GM12878 (cell line): ENCODE results near the gene DNAAF2. TPM values are rescaled to one million over a fixed set of nuclear protein-coding genes. Genes with fewer than 3 reads are reported as not detected.

Experiments
- CBX5 ChIP-seq: sonication (generic); IDR thresholded peaks from 2 replicates; pipeline ENCODE4 v1.6.1; 2016; ENCODE audit warnings: low read depth, moderate library complexity, mild to moderate bottlenecking, inconsistent platforms
- CHD1 ChIP-seq: IDR thresholded peaks from 2 replicates; pipeline ENCODE4 v1.6.1; 2012; ENCODE audit warnings: low read depth, low read length, improper control_type of control experiment
- FOXK2 ChIP-seq: fragments of 450-650 bp; IDR thresholded peaks from 2 replicates; pipeline ENCODE4 v1.6.1; 2017; ENCODE audit warnings: mild to moderate bottlenecking, moderate library complexity
- IRF4 ChIP-seq: IDR thresholded peaks from 2 replicates; pipeline ENCODE4 v1.6.1; 2011; ENCODE audit warnings: low read depth, low read length
- PML ChIP-seq: IDR thresholded peaks from 2 replicates; pipeline ENCODE4 v1.6.1; 2012; ENCODE audit warnings: low read length, inconsistent platforms
- RBBP5 ChIP-seq: fragments of 200-600 bp; sonication (generic); conservative IDR thresholded peaks from 2 replicates; pipeline ENCODE4 v1.6.1; 2016
- SKIL ChIP-seq: fragments of 450-650 bp; IDR thresholded peaks from 2 replicates; pipeline ENCODE4 v1.6.1; 2017; ENCODE audit warnings: mild to moderate bottlenecking, low read depth, inconsistent platforms; ENCODE audit not compliant: poor library complexity, severe bottlenecking
- SREBF2 ChIP-seq: IDR thresholded peaks from 2 replicates; pipeline ENCODE4 v1.6.1; 2012; ENCODE audit warnings: mild to moderate bottlenecking, low read length
- SUPT20H ChIP-seq: IDR thresholded peaks from 2 replicates; pipeline ENCODE4 v1.6.1; 2011; ENCODE audit warnings: low read depth, mild to moderate bottlenecking, low read length, moderate library complexity, borderline replicate concordance; ENCODE audit not compliant: control insufficient read depth
- USF2 ChIP-seq: IDR thresholded peaks from 2 replicates; pipeline ENCODE4 v1.6.1; 2011; ENCODE audit warnings: low read depth, low read length, improper control_type of control experiment, borderline replicate concordance
- polyA plus RNA-seq, 11 experiments: library from polyadenylated mRNA; depleted of rRNA in 4 of 11; unstranded in 6 of 11; stranded (reverse) in 5 of 11; fragments of >200 nt; fragmentation: Nextera tagmentation in 4 of 11; fragmentation: Illumina TruSeq in 1 of 11; extraction: Ambion mirVana in 4 of 11; extraction: Trizol in 1 of 11; gene quantifications; 1 replicate in 1 of 11; 2 replicates in 10 of 11; pipeline versions ENCODE4 v1.2.1 to v1.2.3, GENCODE V29; 2011 to 2016; ENCODE audit warnings: inconsistent platforms in 2 of 11, missing spikeins in 2 of 11, low read depth in 1 of 11
- total RNA-seq, 4 experiments: library from RNA; depleted of rRNA in 3 of 4; stranded (reverse); fragments of >200 nt in 3 of 4; fragmentation: Illumina TruSeq in 1 of 4; extraction: Trizol in 1 of 4; gene quantifications; 2 replicates each; pipeline versions ENCODE4 v1.2.1 to v1.2.3, GENCODE V29; 2013 to 2021
- TF ChIP-seq, protein P1 (sequence below): IDR thresholded peaks from 2 replicates; pipeline ENCODE4 v1.6.1; 2011; ENCODE audit warnings: borderline replicate concordance, low read depth, mild to moderate bottlenecking, moderate library complexity, low read length; ENCODE audit not compliant: insufficient read depth, poor library complexity, severe bottlenecking

Gene DNAAF2
- total and polyA plus RNA-seq, 10 of the 15 experiments (the other 5 are each of a cell fraction or from before 2014, with no cell fraction given), result 5.7 to 24.7 (median 10.8) TPM

- TF ChIP-seq, protein P1, sequence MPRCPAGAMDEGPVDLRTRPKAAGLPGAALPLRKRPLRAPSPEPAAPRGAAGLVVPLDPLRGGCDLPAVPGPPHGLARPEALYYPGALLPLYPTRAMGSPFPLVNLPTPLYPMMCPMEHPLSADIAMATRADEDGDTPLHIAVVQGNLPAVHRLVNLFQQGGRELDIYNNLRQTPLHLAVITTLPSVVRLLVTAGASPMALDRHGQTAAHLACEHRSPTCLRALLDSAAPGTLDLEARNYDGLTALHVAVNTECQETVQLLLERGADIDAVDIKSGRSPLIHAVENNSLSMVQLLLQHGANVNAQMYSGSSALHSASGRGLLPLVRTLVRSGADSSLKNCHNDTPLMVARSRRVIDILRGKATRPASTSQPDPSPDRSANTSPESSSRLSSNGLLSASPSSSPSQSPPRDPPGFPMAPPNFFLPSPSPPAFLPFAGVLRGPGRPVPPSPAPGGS, result no peak
- TF ChIP-seq USF2, result no peak
- TF ChIP-seq RBBP5, result no peak
- TF ChIP-seq IRF4, result no peak
- no peak for TF ChIP-seq SREBF2
- no peak for TF ChIP-seq CBX5
- no peak for TF ChIP-seq FOXK2
- no peak; the same call in 1 of the 2 replicates for TF ChIP-seq PML
- TF ChIP-seq SUPT20H, result no peak
- no peak for TF ChIP-seq SKIL
- no peak for TF ChIP-seq CHD1
Measured at GRCh38 chr14:49623387-49623786, 11.7 kb downstream of the DNAAF2 start (continued).
